K562 (cell line): Measurements from ENCODE around the gene MRTFB. TPM values are rescaled to one million over a fixed set of nuclear protein-coding genes. Genes with fewer than 3 reads are reported as not detected.

Source experiments
- ATAC-seq: fragments of 200-7000 bp; cut with Tn5 transposase; 3 replicates; pipeline ENCODE4 v1.9.1; 2020; ENCODE audit warnings: moderate library complexity
- BruUV-seq: library from RNA; stranded (reverse); fragments of 400-500 nt; replicated peaks from 2 replicates; lab custom pipeline; 2021; lab: Mats Ljungman, UMichigan
- CTCF ChIA-PET: fragments of 300-600 bp; formaldehyde crosslinking; extraction: SDS; loops from one replicate; lab custom pipeline; 2021; ENCODE audit warnings: low intra/inter-chr PET ratio; lab: Yijun Ruan, JAX
- POLR2A ChIA-PET: fragments of 300-600, 350-650 bp; sonication (Branson Sonifier 250); formaldehyde crosslinking; extraction: SDS; loops from one replicate; lab custom pipeline; 2021; ENCODE audit warnings: antibody characterized with exemption, inconsistent platforms; lab: Yijun Ruan, JAX
- DNase-seq, 4 experiments: peaks; one replicate each; pipeline versions ENCODE4 v3.0.0 to v3.0.0-alpha.2; 2011 to 2018; ENCODE audit warnings: low spot score in 3 of 4, mixed read lengths in 3 of 4; ENCODE audit errors: extremely low read depth in 1 of 4
- FAIRE-seq: peaks from 2 replicates; lab custom pipeline; 2011; peaks lifted over from hg19 to GRCh38; lab: Jason Lieb, UNC
- H2AFZ ChIP-seq: 2 replicates; pipeline ENCODE4 v1.6.0; 2011; ENCODE audit warnings: low read depth, low read length, control low read depth, inconsistent platforms
- H3K27ac ChIP-seq: fragments of 200-600 bp; 3 replicates; pipeline ENCODE4 v1.8.0; 2011; ENCODE audit warnings: low read depth, mild to moderate bottlenecking, control low read depth, inconsistent platforms, low read length, moderate library complexity, mixed read lengths; ENCODE audit errors: extremely low read depth
- H3K27me3 ChIP-seq, 2 experiments: fragments of 300-600 bp in 1 of 2; 2 replicates in 1 of 2; 3 replicates in 1 of 2; pipeline versions ENCODE4 v1.6.0 to v1.8.0; 2011; ENCODE audit warnings: inconsistent platforms in 2 of 2, low read length in 2 of 2, mild to moderate bottlenecking in 1 of 2, mixed read lengths in 1 of 2, moderate library complexity in 1 of 2; ENCODE audit not compliant: control insufficient read depth in 2 of 2, insufficient read depth in 2 of 2
- H3K36me3 ChIP-seq: fragments of 300-600 bp; 3 replicates; pipeline ENCODE4 v1.8.0; 2011; ENCODE audit warnings: mild to moderate bottlenecking, low read length, inconsistent platforms; ENCODE audit not compliant: control insufficient read depth, insufficient read depth
- H3K4me1 ChIP-seq, 2 experiments: fragments of 200-600 bp in 1 of 2; replicated peaks in 1 of 2; 2 replicates in 1 of 2; 3 replicates in 1 of 2; pipeline versions ENCODE4 v1.5.1 to v1.8.0; 2011; ENCODE audit warnings: inconsistent platforms in 2 of 2, low read length in 2 of 2, mild to moderate bottlenecking in 1 of 2, mixed read lengths in 1 of 2, moderate library complexity in 1 of 2; ENCODE audit not compliant: control insufficient read depth in 2 of 2, insufficient read depth in 2 of 2
- H3K4me2 ChIP-seq: 2 replicates; pipeline ENCODE4 v1.6.1; 2011; ENCODE audit warnings: low read length, control low read depth, inconsistent platforms, mixed read lengths; ENCODE audit not compliant: insufficient read depth
- H3K4me3 ChIP-seq: fragments of 200-600 bp; sonication (generic), shearing (Covaris generic); 2 replicates; pipeline ENCODE4 v1.5.1; 2016; ENCODE audit warnings: control low read depth, inconsistent platforms
- H3K79me2 ChIP-seq: fragments of 200-600 bp; 3 replicates; pipeline ENCODE4 v1.8.0; 2011; ENCODE audit warnings: low read length, inconsistent platforms; ENCODE audit not compliant: control insufficient read depth, insufficient read depth
- H3K9ac ChIP-seq, 2 experiments: 2 replicates each; pipeline versions ENCODE4 v1.6.0 to v1.6.1; 2011; ENCODE audit warnings: low read depth in 2 of 2, low read length in 2 of 2, control low read depth in 1 of 2, inconsistent platforms in 1 of 2, mild to moderate bottlenecking in 1 of 2, mixed read lengths in 1 of 2; ENCODE audit not compliant: insufficient read depth in 1 of 2
- H3K9me1 ChIP-seq: one replicate; pipeline ENCODE4 v1.6.0; 2011; ENCODE audit warnings: inconsistent platforms, mild to moderate bottlenecking, low read length, moderate library complexity; ENCODE audit not compliant: control insufficient read depth, insufficient read depth
- H3K9me3 ChIP-seq: replicated peaks from 2 replicates; pipeline ENCODE4 v1.5.1; 2011; ENCODE audit warnings: low read depth, low read length, inconsistent platforms; ENCODE audit not compliant: control insufficient read depth, insufficient read depth
- H4K20me1 ChIP-seq: replicated peaks from 2 replicates; pipeline ENCODE4 v1.6.1; 2011; ENCODE audit warnings: low read length, inconsistent platforms, mixed read lengths; ENCODE audit not compliant: control insufficient read depth, insufficient read depth
- BDP1 ChIP-seq: IDR thresholded peaks from 3 replicates; pipeline ENCODE4 v1.6.1; 2011; ENCODE audit not compliant: insufficient read length, insufficient read depth
- MYC ChIP-seq, 2 experiments: fragments of 250-450 bp in 1 of 2; sonication (Bioruptor Pico) in 1 of 2; IDR thresholded peaks; 2 replicates each; pipeline versions ENCODE4 v1.5.1 to v1.6.1; 2012 to 2021; ENCODE audit warnings: low read depth in 2 of 2, borderline replicate concordance in 1 of 2, improper control_type of control experiment in 1 of 2, low read length in 1 of 2, mild to moderate bottlenecking in 1 of 2, moderate library complexity in 1 of 2
- NFXL1 ChIP-seq: fragments of 450-650 bp; formaldehyde crosslinking; IDR thresholded peaks from 2 replicates; pipeline ENCODE4 v1.4.0; 2021; ENCODE audit warnings: mild to moderate bottlenecking
- RBM39 ChIP-seq: fragments of 200-400 bp; formaldehyde crosslinking; optimal IDR thresholded peaks from 2 replicates; pipeline ENCODE3; 2018; ENCODE audit warnings: low read depth, low read length
- STAT5B ChIP-seq: fragments of 250-450 bp; sonication (Bioruptor Pico); IDR thresholded peaks from 2 replicates; pipeline ENCODE4 v1.8.0; 2021; ENCODE audit warnings: mild to moderate bottlenecking, inconsistent platforms
- TAF7 ChIP-seq: fragments of 450-650 bp; IDR thresholded peaks from 2 replicates; pipeline ENCODE4 v1.6.1; 2016; ENCODE audit warnings: missing genetic modification characterization, missing compliant biosample characterization
- WGBS: fragments of 100-300 bp; shearing (Covaris generic); methylation state at CpG from one replicate; pipeline ENCODE4 v1.1.6; 2016; ENCODE audit warnings: low coverage, mixed read lengths; ENCODE audit not compliant: insufficient coverage; ENCODE audit errors: missing lambda C conversion rate; 5-methylcytosine and 5-hydroxymethylcytosine counted together
- in situ Hi-C: fragments of 300-500 bp; cut with MboI; formaldehyde crosslinking; loops from 4 replicates; pipeline ENCODE4 v1.15.0; 2018; ENCODE audit warnings: inconsistent platforms, mixed read lengths
- intact Hi-C: fragments of 100-400 bp; cut with micrococcal nuclease; formaldehyde crosslinking; loops from 2 replicates; pipeline ENCODE4 v1.14.2; 2022
- polyA plus RNA-seq, 8 experiments: library from polyadenylated mRNA; depleted of rRNA in 4 of 8; stranded (reverse) in 5 of 8; unstranded in 3 of 8; fragments of >200 nt; fragmentation: Nextera tagmentation in 2 of 8; fragmentation: Illumina TruSeq in 1 of 8; extraction: Ambion mirVana in 2 of 8; extraction: Trizol in 1 of 8; gene quantifications; 2 replicates each; pipeline versions ENCODE4 v1.2.1 to v1.2.3, GENCODE V29; 2011 to 2014; ENCODE audit warnings: inconsistent platforms in 1 of 8, missing spikeins in 1 of 8
- total RNA-seq, 7 experiments: library from RNA; depleted of rRNA in 6 of 7; stranded (reverse); fragments of >200 nt in 6 of 7; fragmentation: Illumina TruSeq in 2 of 7; extraction: Trizol in 2 of 7; gene quantifications; 2 replicates each; pipeline versions ENCODE4 v1.2.1 to v1.2.3, GENCODE V29; 2011 to 2021; ENCODE audit warnings: low replicate concordance in 1 of 7
- TF ChIP-seq, protein P1 (sequence below): fragments of 250-450 bp; sonication (Bioruptor Pico); IDR thresholded peaks from 2 replicates; pipeline ENCODE4 v1.4.0; 2020; ENCODE audit warnings: mild to moderate bottlenecking

MRTFB gene
- total and polyA plus RNA-seq, 9 of the 15 experiments (the other 6 are each of a cell fraction or from before 2014, with no cell fraction given), result 2.2 to 12.7 (median 7.0) TPM

DNA sequence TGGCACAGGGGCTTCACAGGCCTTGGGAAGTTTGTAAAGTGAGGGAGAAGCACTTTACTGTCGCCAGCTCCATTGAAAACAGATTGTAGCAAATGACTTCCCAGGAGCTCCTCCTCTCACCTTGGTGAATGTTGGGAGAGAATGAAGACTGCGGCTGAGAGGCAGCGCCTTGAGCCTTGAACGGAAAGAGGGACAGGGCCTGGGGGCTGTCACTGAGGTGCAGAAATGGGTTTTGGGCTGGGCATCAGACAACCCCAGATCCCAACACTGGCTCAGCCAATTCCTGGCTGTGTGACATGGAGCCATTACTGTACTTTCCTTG lies 603 bp upstream of the MRTFB start:
- no peaks in the 10 kb centered on the region for H3K9me1 ChIP-seq
- peak overlapping the region; percentile 99 for H2AFZ ChIP-seq
- H3K36me3 ChIP-seq, result no peaks in the 10 kb centered on the region
- FAIRE-seq, result no peak
- no peaks in the 10 kb centered on the region for H3K9me3 ChIP-seq
- 75% methylated on average over 3 of the region's 4 CpGs for WGBS
- H3K4me3 ChIP-seq, result peak overlapping the region; percentile 85
- H4K20me1 ChIP-seq, result no peaks in the 10 kb centered on the region
- H3K4me1 ChIP-seq, result peaks cover 7 to 12% of the 10 kb centered on the region in 2 experiments; a peak in 4 of 5 replicates
- H3K4me2 ChIP-seq, result peak overlapping the region; percentile 93
- no peak for ATAC-seq
- no TSS peak for BruUV-seq
- CTCF ChIA-PET, result no interaction called here
- no peak for DNase-seq
- peaks cover 26% of the 10 kb centered on the region for H3K79me2 ChIP-seq
- H3K27ac ChIP-seq, result peak overlapping the region; percentile 78
- POLR2A ChIA-PET, result interaction anchor here (1.4 to 2.1 kb wide), 2 partner anchors 10 to 16 kb away, joined by 3 to 8 read pairs; no protein-coding TSS in a partner anchor
- no peaks in the 10 kb centered on the region for H3K27me3 ChIP-seq
- TF ChIP-seq NFXL1 (no peak), BDP1 (no peak), MYC (IDR thresholded peaks at IDR 0.05; ENCODE audit: low read depth, low read length) (no peak), MYC (CRISPR knock-in tag; IDR thresholded peaks at IDR 0.05; ENCODE audit: borderline replicate concordance, low read depth) (no peak), RBM39 (no peak), TAF7 (tag) (no peak), STAT5B (CRISPR knock-in tag) (no peak)
- TF ChIP-seq, protein P1, sequence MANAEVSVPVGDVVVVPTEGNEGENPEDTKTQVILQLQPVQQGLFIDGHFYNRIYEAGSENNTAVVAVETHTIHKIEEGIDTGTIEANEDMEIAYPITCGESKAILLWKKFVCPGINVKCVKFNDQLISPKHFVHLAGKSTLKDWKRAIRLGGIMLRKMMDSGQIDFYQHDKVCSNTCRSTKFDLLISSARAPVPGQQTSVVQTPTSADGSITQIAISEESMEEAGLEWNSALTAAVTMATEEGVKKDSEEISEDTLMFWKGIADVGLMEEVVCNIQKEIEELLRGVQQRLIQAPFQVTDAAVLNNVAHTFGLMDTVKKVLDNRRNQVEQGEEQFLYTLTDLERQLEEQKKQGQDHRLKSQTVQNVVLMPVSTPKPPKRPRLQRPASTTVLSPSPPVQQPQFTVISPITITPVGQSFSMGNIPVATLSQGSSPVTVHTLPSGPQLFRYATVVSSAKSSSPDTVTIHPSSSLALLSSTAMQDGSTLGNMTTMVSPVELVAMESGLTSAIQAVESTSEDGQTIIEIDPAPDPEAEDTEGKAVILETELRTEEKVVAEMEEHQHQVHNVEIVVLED (CRISPR knock-in tag), result no peak
- in situ Hi-C loops (no loop called here), intact Hi-C loops (loop anchor here (10.0 kb wide), 1 partner anchor 114 kb away; no protein-coding TSS in a partner anchor)
- peak overlapping the region; percentile 78 to 92 for H3K9ac ChIP-seq
